ENCODE results near the gene ALKBH5.

Gene ALKBH5

GRCh38 chr17:18183334-18184142, at the start of gene ALKBH5:
Gene ALKBH5 (plus strand): TSS chr17:18183828. CDS start chr17:18184244, 416 bp downstream.
- DNase-seq = peak; percentile 90

GRCh38 chr17:18136357-18136756, 47.3 kb upstream of the ALKBH5 start:
- no peak for DNase-seq

GRCh38 chr17:18138065-18138749, 45.4 kb upstream of the ALKBH5 start:
- no peak for DNase-seq

- no peak for DNase-seq
Observed at GRCh38 chr17:18139092-18139491, 44.5 kb upstream of the ALKBH5 start.

- DNase-seq = no peak
Observed at GRCh38 chr17:18139498-18139897, 44.1 kb upstream of the ALKBH5 start.

- no peak for DNase-seq
Observed at GRCh38 chr17:18139949-18140348, 43.7 kb upstream of the ALKBH5 start.

GRCh38 chr17:18140648-18141047, 43.0 kb upstream of the ALKBH5 start:
- DNase-seq = no peak

- no peak for DNase-seq
Observed at GRCh38 chr17:18141210-18141803, 42.3 kb upstream of the ALKBH5 start.

- no peak for DNase-seq
Observed at GRCh38 chr17:18142417-18142816, 41.2 kb upstream of the ALKBH5 start.

- DNase-seq = no peak
Observed at GRCh38 chr17:18143044-18143936, 40.3 kb upstream of the ALKBH5 start.

- DNase-seq = no peak
Observed at GRCh38 chr17:18144261-18144660, 39.4 kb upstream of the ALKBH5 start.

GRCh38 chr17:18144855-18145254, 38.8 kb upstream of the ALKBH5 start:
- DNase-seq = no peak

GRCh38 chr17:18145811-18146210, 37.8 kb upstream of the ALKBH5 start:
- DNase-seq = no peak

GRCh38 chr17:18146259-18146658, 37.4 kb upstream of the ALKBH5 start:
- DNase-seq = no peak

GRCh38 chr17:18146980-18147379, 36.6 kb upstream of the ALKBH5 start:
- no peak for DNase-seq

- no peak for DNase-seq
Observed at GRCh38 chr17:18148586-18148985, 35.0 kb upstream of the ALKBH5 start.

GRCh38 chr17:18151290-18151689, 32.3 kb upstream of the ALKBH5 start:
- DNase-seq = no peak

GRCh38 chr17:18155179-18155578, 28.4 kb upstream of the ALKBH5 start:
- DNase-seq = no peak

- no peak for DNase-seq
Observed at GRCh38 chr17:18156171-18156975, 27.3 kb upstream of the ALKBH5 start.

GRCh38 chr17:18156976-18157280, 26.7 kb upstream of the ALKBH5 start:
- no peak for DNase-seq

GRCh38 chr17:18157354-18157985, 26.2 kb upstream of the ALKBH5 start:
- DNase-seq = no peak

Measured in NCI-H2029 (cell line).